ENCODE measurements around the gene SIAE.

- TF ChIP-seq SNAI2 (CRISPR knock-in tag; IDR thresholded peaks at IDR 0.05): no peak
- no peak for TF ChIP-seq GLIS3 (CRISPR knock-in tag; IDR thresholded peaks at IDR 0.05)
- no peak for TF ChIP-seq TOX (CRISPR knock-in tag; IDR thresholded peaks at IDR 0.05; ENCODE audit: borderline replicate concordance)
- no peak for TF ChIP-seq ZFP30 (CRISPR knock-in tag; IDR thresholded peaks at IDR 0.05)
- TF ChIP-seq POU6F1 (CRISPR knock-in tag; IDR thresholded peaks at IDR 0.05; ENCODE audit: borderline replicate concordance, low read depth): no peak
- no peak for TF ChIP-seq OSR1 (CRISPR knock-in tag; IDR thresholded peaks at IDR 0.05)
- no peak for TF ChIP-seq ZNF565 (CRISPR knock-in tag; conservative IDR thresholded peaks at IDR 0.05; ENCODE audit: low read depth)
- TF ChIP-seq ZC3H10 (CRISPR knock-in tag; IDR thresholded peaks at IDR 0.05): no peak
- TF ChIP-seq PATZ1 (CRISPR knock-in tag; IDR thresholded peaks at IDR 0.05; ENCODE audit: borderline replicate concordance): no peak
- no peak for TF ChIP-seq BACH2 (CRISPR knock-in tag; IDR thresholded peaks at IDR 0.05; ENCODE audit: borderline replicate concordance)
- no peak for TF ChIP-seq RARB (CRISPR knock-in tag; IDR thresholded peaks at IDR 0.05)
- TF ChIP-seq CSRNP3 (CRISPR knock-in tag; IDR thresholded peaks at IDR 0.05): no peak
- TF ChIP-seq CSDC2 (CRISPR knock-in tag; IDR thresholded peaks at IDR 0.05): no peak
- no peak for TF ChIP-seq ZNF70 (CRISPR knock-in tag; IDR thresholded peaks at IDR 0.05)
These were observed 19.6 kb upstream of the SIAE start for GRCh38 chr11:124693142-124693541.

Data from SK-N-SH treated with all-trans-retinoic acid at 6 μM for 48 hours (cell line).